Upper lobe of right lung (tissue), 1 donor: ENCODE results near the gene SCO2. TPM values are rescaled to one million over a fixed set of nuclear protein-coding genes. Genes with fewer than 3 reads are reported as not detected.

ENCODE experiments used
- ATAC-seq: fragments of 200-7000 bp; cut with Tn5 transposase; one replicate; pipeline ENCODE4 v1.9.1; 2020; ENCODE audit warnings: mild to moderate bottlenecking, moderate library complexity
- DNase-seq: peaks from one replicate; pipeline ENCODE4 v3.0.0-alpha.2; 2020
- H3K27ac ChIP-seq: fragments of 200-600 bp; one replicate; pipeline ENCODE4 v1.8.0; 2022
- H3K27me3 ChIP-seq: fragments of 200-600 bp; one replicate; pipeline ENCODE4 v1.8.0; 2022; ENCODE audit warnings: mild to moderate bottlenecking
- H3K36me3 ChIP-seq: fragments of 200-600 bp; one replicate; pipeline ENCODE4 v1.8.0; 2022
- H3K4me1 ChIP-seq: fragments of 200-600 bp; one replicate; pipeline ENCODE4 v1.8.0; 2022
- H3K4me3 ChIP-seq: fragments of 200-600 bp; one replicate; pipeline ENCODE4 v1.8.0; 2022; ENCODE audit warnings: mild to moderate bottlenecking
- H3K9me3 ChIP-seq: fragments of 200-600 bp; one replicate; pipeline ENCODE4 v1.8.0; 2022
- intact Hi-C: fragments of 100-400 bp; cut with DNase I; formaldehyde crosslinking; loops from one replicate; pipeline ENCODE4 v1.11.0; 2022
- total RNA-seq: library from RNA; stranded (reverse); fragmentation: NEBNext Ultra II Directional; extraction: Animal tissue kit (Norgen Biotek cat#: 25700); gene quantifications from one replicate; pipeline ENCODE4 v1.2.1, GENCODE V29; 2021
- TF ChIP-seq, protein P1 (sequence below): fragments of 200-600 bp; IDR thresholded peaks from one replicate; pipeline ENCODE4 v1.8.0; 2022; ENCODE audit warnings: antibody characterized with exemption
- donor health status: DM: no; HTN: yes; CAD: no; lungs with severe emphysema.

The SCO2 gene
- total RNA-seq, 1 donor from 2014 or later: 3.1 TPM

DNA sequence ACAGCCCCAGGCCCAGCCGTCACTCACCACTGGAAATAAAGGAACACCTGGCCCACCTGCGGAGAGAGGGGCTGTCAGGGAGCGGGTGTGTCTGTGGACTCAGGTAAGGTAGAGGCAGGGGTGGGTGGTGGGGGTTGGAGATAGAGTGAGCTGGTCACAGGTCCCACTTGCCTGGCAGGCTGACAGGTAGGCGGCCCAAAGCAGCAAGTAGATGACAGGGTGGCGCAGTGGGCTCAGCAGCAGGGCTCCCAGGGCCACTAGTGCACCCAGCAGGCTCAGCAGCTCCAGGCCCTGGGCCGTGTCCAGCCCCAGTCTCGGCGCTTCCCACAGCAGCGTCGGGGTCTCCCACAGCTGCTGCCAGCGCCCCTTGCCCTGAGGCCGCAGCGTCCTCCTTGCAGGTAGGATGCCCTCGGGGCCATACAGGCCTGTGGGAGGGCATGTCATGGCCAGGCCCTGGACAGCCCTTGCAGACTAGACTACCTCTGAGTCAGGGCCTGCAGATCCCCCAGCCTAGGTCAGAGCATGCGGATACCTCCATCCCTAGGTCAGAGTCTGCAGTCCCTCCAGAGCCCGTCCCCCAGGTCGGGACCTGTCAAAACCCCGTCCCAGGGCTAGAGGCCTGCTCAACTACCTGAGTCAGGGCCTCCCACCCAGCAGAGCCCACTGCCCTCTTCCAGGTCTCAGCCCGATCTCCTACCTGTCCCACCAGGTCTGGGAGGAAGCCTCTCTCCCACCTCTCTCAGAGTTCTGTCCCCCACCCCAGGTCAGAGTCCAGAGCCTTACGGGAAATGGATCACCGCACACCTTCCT is 18.6 kb downstream of the SCO2 start:
- peaks cover 29% of the 10 kb centered on the region for H3K36me3 ChIP-seq
- DNase-seq (no peak), ATAC-seq (peak; percentile 1)
- H3K4me1 ChIP-seq: peaks cover 20% of the 10 kb centered on the region
- no peaks in the 10 kb centered on the region for H3K27me3 ChIP-seq
- H3K27ac ChIP-seq: peak overlapping the region; percentile 84
- H3K9me3 ChIP-seq: no peaks in the 10 kb centered on the region
- TF ChIP-seq, protein P1, sequence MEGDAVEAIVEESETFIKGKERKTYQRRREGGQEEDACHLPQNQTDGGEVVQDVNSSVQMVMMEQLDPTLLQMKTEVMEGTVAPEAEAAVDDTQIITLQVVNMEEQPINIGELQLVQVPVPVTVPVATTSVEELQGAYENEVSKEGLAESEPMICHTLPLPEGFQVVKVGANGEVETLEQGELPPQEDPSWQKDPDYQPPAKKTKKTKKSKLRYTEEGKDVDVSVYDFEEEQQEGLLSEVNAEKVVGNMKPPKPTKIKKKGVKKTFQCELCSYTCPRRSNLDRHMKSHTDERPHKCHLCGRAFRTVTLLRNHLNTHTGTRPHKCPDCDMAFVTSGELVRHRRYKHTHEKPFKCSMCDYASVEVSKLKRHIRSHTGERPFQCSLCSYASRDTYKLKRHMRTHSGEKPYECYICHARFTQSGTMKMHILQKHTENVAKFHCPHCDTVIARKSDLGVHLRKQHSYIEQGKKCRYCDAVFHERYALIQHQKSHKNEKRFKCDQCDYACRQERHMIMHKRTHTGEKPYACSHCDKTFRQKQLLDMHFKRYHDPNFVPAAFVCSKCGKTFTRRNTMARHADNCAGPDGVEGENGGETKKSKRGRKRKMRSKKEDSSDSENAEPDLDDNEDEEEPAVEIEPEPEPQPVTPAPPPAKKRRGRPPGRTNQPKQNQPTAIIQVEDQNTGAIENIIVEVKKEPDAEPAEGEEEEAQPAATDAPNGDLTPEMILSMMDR: no peak
- intact Hi-C loops: loop anchor here (10.0 kb wide), 1 partner anchor 242 kb away; the partner anchor contains the start of gene MAPK12
- H3K4me3 ChIP-seq: peak overlapping the region; percentile 91

DNA sequence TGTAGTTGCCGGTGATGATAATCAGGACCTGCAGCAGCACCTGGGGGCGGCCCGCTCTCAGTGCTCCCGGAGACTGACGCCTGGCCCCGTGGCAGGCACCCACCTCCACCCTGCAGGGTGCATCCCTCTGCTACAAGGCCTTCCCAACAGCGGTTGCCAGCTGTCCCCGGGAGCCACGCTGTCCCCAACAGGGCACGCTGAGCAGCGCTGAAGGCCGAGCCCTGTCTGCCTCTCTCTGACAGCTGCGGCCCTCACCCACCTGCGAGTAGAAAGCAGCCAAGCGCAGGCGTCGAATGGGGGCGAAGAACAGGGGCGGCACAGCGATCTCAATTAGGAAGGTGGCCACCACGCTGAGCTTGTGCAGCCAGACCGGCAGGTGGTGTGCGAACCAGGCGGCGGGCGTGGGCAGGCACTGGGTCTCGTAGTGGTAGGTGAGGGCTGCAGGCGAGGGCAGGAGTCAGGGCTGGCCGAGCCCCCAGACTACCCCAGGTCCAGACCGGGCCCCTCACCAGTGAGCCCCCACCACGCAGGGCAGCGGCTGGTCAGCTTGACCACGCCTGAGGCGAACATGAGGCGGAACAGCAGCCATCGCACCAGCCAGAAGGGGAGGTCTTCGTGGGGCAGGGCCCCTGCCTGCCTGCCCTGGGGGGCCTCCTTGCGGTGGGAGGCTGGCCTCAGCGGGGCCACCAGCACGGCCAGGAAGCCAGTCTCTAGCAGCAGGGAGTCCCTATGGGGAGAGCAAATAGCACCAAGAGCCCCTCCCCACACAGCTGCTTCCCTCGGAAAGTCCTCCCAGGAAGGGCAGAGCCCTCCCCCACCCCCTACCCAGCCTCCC is 19.4 kb downstream of the SCO2 start:
- Histone ChIP-seq H3K27ac (no peak overlapping the region), H3K9me3 (no peaks in the 10 kb centered on the region), H3K4me1 (peaks cover 17% of the 10 kb centered on the region), H3K4me3 (peak overlapping the region; percentile 91), H3K36me3 (peaks cover 29% of the 10 kb centered on the region), H3K27me3 (no peaks in the 10 kb centered on the region)
- ATAC-seq (no peak), DNase-seq (no peak)
- intact Hi-C loops: loop anchor here (10.0 kb wide), 1 partner anchor 241 kb away; the partner anchor contains the start of gene MAPK12
- TF ChIP-seq, protein P1: no peak

DNA sequence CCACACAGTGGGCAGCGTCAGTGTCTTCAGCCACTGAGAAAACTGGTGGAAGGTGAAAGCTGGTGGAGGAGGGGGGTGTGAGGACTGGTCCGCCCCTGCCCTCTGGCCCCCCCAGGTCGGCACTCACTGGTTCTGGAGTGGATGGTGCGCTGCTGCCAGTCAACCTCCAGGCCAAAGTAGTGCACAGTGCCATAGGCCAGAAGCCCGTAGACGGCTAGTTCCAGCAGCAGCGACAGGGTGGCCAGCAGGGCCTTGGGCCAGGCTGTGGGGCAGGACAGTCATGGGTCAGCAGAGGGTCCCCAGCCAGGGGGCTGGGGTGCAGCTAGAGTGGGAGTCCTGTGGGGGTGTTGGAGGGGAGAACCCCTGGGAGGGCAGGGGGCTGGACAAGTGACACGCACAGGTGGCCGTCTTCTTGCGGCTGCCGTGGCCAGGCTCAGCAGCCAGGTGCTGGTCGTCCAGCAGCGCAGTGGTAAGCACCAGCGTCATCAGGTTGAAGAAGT is 20.1 kb downstream of the SCO2 start:
- no peak overlapping the region for H3K27ac ChIP-seq
- ATAC-seq (no peak), DNase-seq (no peak)
- peaks cover 29% of the 10 kb centered on the region for H3K36me3 ChIP-seq
- TF ChIP-seq, protein P1: no peak
- H3K4me1 ChIP-seq: peaks cover 17% of the 10 kb centered on the region
- intact Hi-C loops: loop anchor here (10.0 kb wide), 1 partner anchor 241 kb away; the partner anchor contains the start of gene MAPK12
- H3K27me3 ChIP-seq: no peaks in the 10 kb centered on the region
- no peaks in the 10 kb centered on the region for H3K9me3 ChIP-seq
- H3K4me3 ChIP-seq: no peak overlapping the region

DNA sequence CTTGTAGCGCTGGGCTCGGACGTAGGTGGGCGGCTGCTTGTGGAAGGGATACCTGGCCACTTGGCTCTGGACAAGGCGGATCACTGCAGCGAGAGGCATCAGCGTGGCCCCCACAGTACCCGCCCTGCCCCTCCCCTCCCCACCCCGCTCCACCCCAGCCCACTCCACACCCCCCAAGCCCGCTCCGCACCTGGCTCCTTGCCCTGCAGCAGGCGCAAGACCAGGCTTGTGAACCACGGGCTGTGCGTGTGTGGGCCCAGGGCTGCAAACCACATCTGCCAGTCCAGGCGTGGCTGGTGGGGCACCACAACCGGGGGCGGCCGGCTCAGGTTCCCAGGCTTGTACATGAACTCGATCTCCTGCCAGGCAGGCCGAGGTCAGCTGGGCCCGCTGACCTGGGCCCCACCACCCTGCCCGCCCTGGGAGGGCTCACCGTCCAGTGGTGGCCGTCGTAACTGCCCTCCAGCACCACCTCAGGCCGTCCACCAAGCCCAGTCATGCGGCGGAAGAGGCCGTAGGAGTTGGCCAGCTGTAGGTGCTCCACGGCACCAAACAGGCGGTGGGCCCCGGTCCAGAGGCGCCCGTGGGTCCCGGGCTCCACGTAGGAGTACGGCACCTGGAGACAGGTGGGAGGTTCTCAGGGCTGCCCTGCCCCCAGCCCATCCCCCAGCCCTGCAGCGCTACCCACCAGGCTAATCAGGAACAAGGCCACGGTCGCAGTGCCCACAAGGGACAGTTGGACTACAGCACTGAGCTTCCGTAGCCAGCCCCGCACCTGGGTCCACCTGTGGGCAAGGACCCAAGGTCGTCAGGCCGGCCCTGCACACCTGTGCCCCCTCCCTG is 20.8 kb downstream of the SCO2 start:
- Histone ChIP-seq H3K27ac (no peak overlapping the region), H3K27me3 (no peaks in the 10 kb centered on the region), H3K4me3 (no peak overlapping the region), H3K36me3 (peaks cover 29% of the 10 kb centered on the region), H3K4me1 (peaks cover 17% of the 10 kb centered on the region), H3K9me3 (no peaks in the 10 kb centered on the region)
- TF ChIP-seq, protein P1: no peak
- no peak for DNase-seq
- ATAC-seq: no peak
- intact Hi-C loops: loop anchor here (10.0 kb wide), 1 partner anchor 240 kb away; the partner anchor contains the start of gene MAPK12
